ENCODE results near the gene LSR. TPM values are rescaled to one million over a fixed set of nuclear protein-coding genes. Genes with fewer than 3 reads are reported as not detected.
"Not testable (repeated sequence)": the region's sequence is repeated elsewhere in the genome, so short reads cannot be mapped to it uniquely, and the experiment has no call there.

The LSR gene
- total RNA-seq, 1 donor from 2014 or later: 79.1 TPM

DNA sequence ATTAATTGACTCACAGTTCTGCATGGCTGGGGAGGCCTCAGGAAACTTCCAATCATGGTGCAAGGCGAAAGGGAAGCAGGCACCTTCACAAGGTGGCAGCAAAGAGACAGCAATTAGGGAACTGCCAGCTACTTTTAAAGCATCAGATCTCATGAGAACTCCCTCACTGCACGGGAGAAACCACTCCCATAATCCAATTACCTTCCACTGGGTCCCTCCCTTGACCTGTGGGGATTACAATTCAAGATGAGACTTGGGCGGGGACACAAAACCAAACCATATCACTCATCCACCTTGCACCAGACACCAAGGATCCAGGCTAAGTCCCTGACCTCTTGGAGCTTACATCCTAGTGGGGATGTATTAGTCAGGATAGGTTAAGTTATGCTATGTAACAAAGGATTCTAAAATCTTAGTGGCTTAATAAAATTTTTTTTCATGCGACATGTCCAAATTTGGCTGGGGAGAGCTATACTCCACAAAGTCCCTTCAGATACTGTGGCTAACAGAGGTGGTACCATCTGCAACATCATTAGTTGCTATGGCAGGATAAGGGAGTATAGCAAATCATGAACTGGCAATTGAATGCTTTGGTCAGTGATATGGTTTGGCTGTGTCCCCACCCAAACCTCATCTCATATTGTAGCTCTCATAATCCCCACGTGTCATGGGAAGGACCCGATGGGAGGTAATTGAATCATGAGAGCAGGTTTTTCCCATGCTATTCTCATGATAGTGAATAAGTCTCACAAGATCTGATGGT is 12.0 kb upstream of the LSR start:
- DNase-seq: no peak
- peaks cover 7% of the 10 kb centered on the region for H3K9me3 ChIP-seq
- H3K36me3 ChIP-seq: no peaks in the 10 kb centered on the region
- peak; percentile 42 for ATAC-seq
- TF ChIP-seq, protein P1, sequence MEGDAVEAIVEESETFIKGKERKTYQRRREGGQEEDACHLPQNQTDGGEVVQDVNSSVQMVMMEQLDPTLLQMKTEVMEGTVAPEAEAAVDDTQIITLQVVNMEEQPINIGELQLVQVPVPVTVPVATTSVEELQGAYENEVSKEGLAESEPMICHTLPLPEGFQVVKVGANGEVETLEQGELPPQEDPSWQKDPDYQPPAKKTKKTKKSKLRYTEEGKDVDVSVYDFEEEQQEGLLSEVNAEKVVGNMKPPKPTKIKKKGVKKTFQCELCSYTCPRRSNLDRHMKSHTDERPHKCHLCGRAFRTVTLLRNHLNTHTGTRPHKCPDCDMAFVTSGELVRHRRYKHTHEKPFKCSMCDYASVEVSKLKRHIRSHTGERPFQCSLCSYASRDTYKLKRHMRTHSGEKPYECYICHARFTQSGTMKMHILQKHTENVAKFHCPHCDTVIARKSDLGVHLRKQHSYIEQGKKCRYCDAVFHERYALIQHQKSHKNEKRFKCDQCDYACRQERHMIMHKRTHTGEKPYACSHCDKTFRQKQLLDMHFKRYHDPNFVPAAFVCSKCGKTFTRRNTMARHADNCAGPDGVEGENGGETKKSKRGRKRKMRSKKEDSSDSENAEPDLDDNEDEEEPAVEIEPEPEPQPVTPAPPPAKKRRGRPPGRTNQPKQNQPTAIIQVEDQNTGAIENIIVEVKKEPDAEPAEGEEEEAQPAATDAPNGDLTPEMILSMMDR (IDR thresholded peaks at IDR 0.05): peak; percentile 24
- H3K27me3 ChIP-seq: no peaks in the 10 kb centered on the region
- no peak overlapping the region for H3K27ac ChIP-seq
- H3K4me3 ChIP-seq: no peak overlapping the region
- H3K4me1 ChIP-seq: no peaks in the 10 kb centered on the region
- intact Hi-C loops (cut with DNase I): no loop called here

DNA sequence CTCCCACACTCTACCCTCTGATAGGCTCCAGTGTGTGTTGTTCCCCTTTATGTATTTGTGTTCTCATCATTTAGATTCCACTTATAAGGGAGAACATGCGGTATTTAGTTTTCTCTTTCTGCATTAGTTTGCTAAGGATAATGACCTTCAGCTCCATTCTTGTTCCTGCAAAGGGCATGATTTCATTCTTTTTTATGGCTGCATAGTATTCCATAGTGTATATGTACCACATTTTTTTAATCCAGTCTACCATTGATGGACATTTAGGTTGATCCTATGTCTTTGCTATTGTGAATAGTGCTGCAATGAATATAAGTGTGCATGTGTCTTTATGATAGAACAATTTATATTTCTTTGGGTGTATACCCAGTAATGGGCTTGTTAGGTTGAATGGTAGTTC is 9.2 kb upstream of the LSR start:
- H3K27me3 ChIP-seq; H3K4me1 ChIP-seq; H3K4me3 ChIP-seq; intact Hi-C loops (cut with DNase I); H3K9me3 ChIP-seq; ATAC-seq; DNase-seq; H3K36me3 ChIP-seq: not testable (repeated sequence)
- H3K27ac ChIP-seq: peak overlapping the region; percentile 28

DNA sequence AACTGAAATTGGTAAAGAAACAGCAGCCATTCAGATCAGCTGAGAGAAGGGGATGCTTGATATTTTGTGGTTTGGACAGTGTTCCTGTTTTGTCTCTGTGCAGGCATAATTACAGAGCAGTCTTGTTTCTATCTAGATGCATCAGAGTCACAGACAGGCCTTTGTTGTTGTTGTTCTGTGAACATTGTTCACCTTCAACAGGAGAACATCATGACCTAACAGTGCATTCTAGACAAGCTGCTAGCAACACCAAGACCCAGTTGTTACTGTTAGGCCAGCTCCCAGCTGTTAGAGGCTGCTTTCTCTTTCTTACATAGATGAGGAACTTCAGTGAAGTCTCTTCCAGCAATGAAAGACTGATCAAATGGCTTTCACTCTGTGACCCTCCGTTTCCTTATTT is 8.5 kb upstream of the LSR start:
- Histone ChIP-seq H3K27me3 (no peaks in the 10 kb centered on the region), H3K27ac (peak overlapping the region; percentile 31), H3K9me3 (peaks cover 7% of the 10 kb centered on the region), H3K36me3 (no peaks in the 10 kb centered on the region), H3K4me3 (no peak overlapping the region), H3K4me1 (no peaks in the 10 kb centered on the region)
- TF ChIP-seq, protein P1 (IDR thresholded peaks at IDR 0.05): no peak
- DNase-seq: no peak
- intact Hi-C loops (cut with DNase I): no loop called here
- peak; percentile 70 for ATAC-seq

DNA sequence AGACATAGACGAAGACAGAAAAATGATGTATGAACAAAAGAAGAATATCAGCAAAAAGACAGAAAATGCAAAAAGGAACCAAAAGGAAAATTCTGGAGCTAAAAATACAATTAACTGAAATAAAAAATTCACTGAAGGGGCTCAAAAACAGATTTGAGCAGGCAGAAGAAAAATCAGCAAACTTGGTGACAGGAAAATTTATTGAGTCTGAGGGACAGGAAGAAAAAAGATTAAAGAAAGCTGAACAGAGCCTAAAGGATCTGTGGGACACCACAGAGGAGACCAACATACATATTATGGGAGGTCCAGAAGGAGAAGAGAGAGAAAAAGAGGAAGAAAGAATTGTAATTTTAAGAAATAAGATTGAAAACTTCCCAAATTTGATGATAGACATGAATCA is 7.4 kb upstream of the LSR start:
- Histone ChIP-seq H3K4me1 (no peaks in the 10 kb centered on the region), H3K4me3 (no peak overlapping the region), H3K36me3 (no peaks in the 10 kb centered on the region), H3K27ac (no peak overlapping the region), H3K9me3 (peaks cover 7% of the 10 kb centered on the region), H3K27me3 (no peaks in the 10 kb centered on the region)
- DNase-seq (no peak), ATAC-seq (no peak)
- intact Hi-C loops (cut with DNase I): no loop called here
- TF ChIP-seq, protein P1 (IDR thresholded peaks at IDR 0.05): no peak

DNA sequence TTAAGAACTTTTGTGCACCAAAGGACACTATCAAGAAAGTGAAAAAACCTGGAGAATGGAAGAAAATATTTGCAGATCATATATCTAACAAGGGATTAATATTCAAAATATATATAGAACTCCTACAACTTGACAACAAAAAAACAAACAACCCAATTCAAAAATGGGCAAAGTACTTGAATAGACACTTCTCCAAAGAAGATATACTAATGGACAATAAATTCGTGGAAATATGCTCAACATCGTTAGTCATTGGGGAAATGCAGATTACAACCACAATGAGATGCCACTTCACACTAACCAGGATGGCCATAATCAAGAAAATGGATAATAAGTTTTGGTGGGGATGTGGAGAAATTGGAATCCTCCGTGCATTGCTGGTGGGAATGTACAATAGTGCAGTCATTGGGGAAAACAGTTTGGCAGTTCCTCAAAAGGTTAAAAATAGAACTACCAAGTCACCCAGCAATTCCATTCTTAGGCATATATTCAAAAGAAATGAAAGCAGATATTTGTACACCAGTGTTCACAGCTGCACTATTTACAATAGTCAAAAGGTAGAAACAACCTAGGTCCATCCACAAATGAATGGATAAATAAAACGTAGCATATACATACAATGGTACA is 2.2 kb upstream of the LSR start:
- peaks cover under 1% of the 10 kb centered on the region for H3K9me3 ChIP-seq
- DNase-seq (no peak), ATAC-seq (no peak)
- TF ChIP-seq, protein P1 (IDR thresholded peaks at IDR 0.05): no peak
- H3K4me1 ChIP-seq: peaks cover 4% of the 10 kb centered on the region
- H3K27ac ChIP-seq: peak overlapping the region; percentile 95
- H3K4me3 ChIP-seq: no peak overlapping the region
- peaks cover 11% of the 10 kb centered on the region for H3K27me3 ChIP-seq
- no peaks in the 10 kb centered on the region for H3K36me3 ChIP-seq
- intact Hi-C loops (cut with DNase I): no loop called here

DNA sequence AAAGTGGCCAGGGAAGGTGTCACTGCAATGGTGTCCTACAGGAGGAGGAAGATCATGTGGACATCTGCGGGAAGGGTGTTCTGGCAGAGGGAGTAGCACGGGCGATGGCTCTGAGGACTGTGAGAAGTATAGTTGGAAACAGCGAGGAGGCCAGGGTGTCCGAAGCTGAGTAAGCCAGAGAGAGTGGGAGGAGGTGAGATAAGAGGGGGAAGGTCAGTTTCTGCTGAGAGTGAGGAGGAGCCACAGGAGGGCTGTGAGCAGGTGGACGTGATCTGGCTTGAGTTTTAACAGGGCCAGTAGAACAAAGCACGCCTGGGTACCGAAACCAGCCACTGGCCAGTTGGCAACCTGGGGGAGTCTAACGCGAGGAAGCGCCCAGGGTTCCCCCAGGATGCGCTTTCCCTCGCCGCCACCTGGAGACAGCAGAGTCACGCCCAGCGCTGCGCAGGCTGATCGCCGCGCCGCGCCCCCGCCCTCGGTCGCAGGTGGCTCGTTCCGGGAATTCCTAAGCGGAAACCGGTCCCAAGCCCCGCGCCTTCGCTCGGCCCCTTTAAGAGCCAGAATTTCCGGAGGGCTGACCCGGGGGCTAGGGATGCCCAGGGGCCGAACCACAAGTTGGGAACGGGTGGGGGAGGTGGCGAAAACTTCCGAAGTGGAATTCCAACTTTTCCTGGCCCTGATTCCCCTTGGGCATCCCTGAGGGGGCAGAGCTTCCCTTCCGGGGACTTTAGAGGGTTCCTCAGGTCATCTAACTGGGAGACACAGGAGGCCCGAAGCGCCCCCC is 1.1 kb upstream of the LSR start:
- DNase-seq (peak; percentile 92), ATAC-seq (peak; percentile 87)
- Histone ChIP-seq H3K36me3 (no peaks in the 10 kb centered on the region), H3K27me3 (peaks cover 11% of the 10 kb centered on the region), H3K4me1 (peaks cover 4% of the 10 kb centered on the region), H3K9me3 (no peaks in the 10 kb centered on the region), H3K4me3 (peak overlapping the region; percentile 69), H3K27ac (peak overlapping the region; percentile 95)
- intact Hi-C loops (cut with DNase I): no loop called here
- TF ChIP-seq, protein P1 (IDR thresholded peaks at IDR 0.05): peak; percentile 51
